Ascending aorta (tissue), 2 donors: ENCODE results near the gene MCM10. TPM values are rescaled to one million over a fixed set of nuclear protein-coding genes. Genes with fewer than 3 reads are reported as not detected.

Source experiments
- DNase-seq, 2 donors: peaks; one replicate each; pipeline ENCODE4 v3.0.0-alpha.2; 2019; ENCODE audit warnings: low spot score in 2 of 2
- H3K27ac ChIP-seq, 2 donors: fragments of 200-600 bp; sonication (generic); one replicate each; pipeline ENCODE4 v1.5.1; 2016 to 2017; ENCODE audit warnings: mild to moderate bottlenecking in 1 of 2
- H3K27me3 ChIP-seq: fragments of 200-600 bp; sonication (generic); one replicate; pipeline ENCODE4 v1.5.1; 2017
- H3K36me3 ChIP-seq, 2 donors: fragments of 200-600 bp; sonication (generic); one replicate each; pipeline ENCODE4 v1.5.1; 2016
- H3K4me1 ChIP-seq, 2 donors: fragments of 200-600 bp; sonication (generic); one replicate each; pipeline ENCODE4 v1.5.1; 2016 to 2017; ENCODE audit warnings: mild to moderate bottlenecking in 1 of 2
- H3K4me3 ChIP-seq, 2 donors: fragments of 200-600 bp; sonication (generic); one replicate each; pipeline ENCODE4 v1.5.1; 2016 to 2017; ENCODE audit warnings: mild to moderate bottlenecking in 1 of 2
- H3K9me3 ChIP-seq, 2 donors: fragments of 200-600 bp; sonication (generic); one replicate each; pipeline ENCODE4 v1.5.1; 2016
- CTCF ChIP-seq, 3 experiments: fragments of 200-600 bp in 2 of 3; fragments of 450-650 bp in 1 of 3; sonication (generic) in 2 of 3; IDR thresholded peaks; one replicate each; pipeline ENCODE4 v1.5.1; 2016 to 2019; ENCODE audit warnings: antibody characterized with exemption in 3 of 3, mild to moderate bottlenecking in 1 of 3, moderate library complexity in 1 of 3
- intact Hi-C: fragments of 100-400 bp; cut with DNase I; formaldehyde crosslinking; loops from one replicate; pipeline ENCODE4 v1.15.1; 2023
- total RNA-seq: library from RNA; depleted of rRNA; stranded (reverse); fragments of >200 nt; gene quantifications from one replicate; pipeline ENCODE4 v1.1.0, GENCODE V29; 2016

MCM10 gene
- total RNA-seq, 1 donor from 2014 or later = 0.11 TPM

- Histone ChIP-seq H3K4me1 (no peaks in the 10 kb centered on the region), H3K9me3 (no peaks in the 10 kb centered on the region), H3K36me3 (no peaks in the 10 kb centered on the region), H3K4me3 (no peak overlapping the region), H3K27ac (no peak overlapping the region), H3K27me3 (no peaks in the 10 kb centered on the region)
- intact Hi-C loops = no loop called here
- DNase-seq = no peak
- TF ChIP-seq CTCF (IDR thresholded peaks at IDR 0.05) = no peak
Measured at GRCh38 chr10:13247784-13248183, 86.4 kb downstream of the MCM10 start.

- DNase-seq = no peak
- Histone ChIP-seq H3K4me1 (no peaks in the 10 kb centered on the region), H3K27ac (no peak overlapping the region), H3K4me3 (no peak overlapping the region), H3K9me3 (no peaks in the 10 kb centered on the region), H3K36me3 (no peaks in the 10 kb centered on the region), H3K27me3 (no peaks in the 10 kb centered on the region)
- TF ChIP-seq CTCF (IDR thresholded peaks at IDR 0.05) = no peak
- intact Hi-C loops = no loop called here
Measured at GRCh38 chr10:13253726-13254125, 92.4 kb downstream of the MCM10 start.

- Histone ChIP-seq H3K4me3 (no peak overlapping the region), H3K36me3 (no peaks in the 10 kb centered on the region), H3K9me3 (no peaks in the 10 kb centered on the region), H3K27me3 (no peaks in the 10 kb centered on the region), H3K4me1 (no peaks in the 10 kb centered on the region), H3K27ac (no peak overlapping the region)
- intact Hi-C loops = no loop called here
- no peak for DNase-seq
- no peak for TF ChIP-seq CTCF (IDR thresholded peaks at IDR 0.05)
Measured at GRCh38 chr10:13256627-13257026, 95.3 kb downstream of the MCM10 start.

- H3K27ac ChIP-seq = no peak overlapping the region
- no peaks in the 10 kb centered on the region for H3K9me3 ChIP-seq
- intact Hi-C loops = no loop called here
- H3K4me3 ChIP-seq = no peak overlapping the region
- no peak for TF ChIP-seq CTCF (IDR thresholded peaks at IDR 0.05)
- H3K36me3 ChIP-seq = no peaks in the 10 kb centered on the region
- no peaks in the 10 kb centered on the region for H3K27me3 ChIP-seq
- H3K4me1 ChIP-seq = no peaks in the 10 kb centered on the region
- DNase-seq = no peak
Measured at GRCh38 chr10:13257621-13258140, 96.3 kb downstream of the MCM10 start.

Other genes starting within 250 kb of the MCM10 start
- 86.0 TPM for gene CCDC3, start 159.8 kb upstream of the MCM10 start, total RNA-seq
- gene OPTN, start 61.4 kb upstream of the MCM10 start, total RNA-seq = 48.5 TPM
- gene UCMA, start 72.8 kb downstream of the MCM10 start, total RNA-seq = not detected
- gene PHYH, start 138.5 kb downstream of the MCM10 start, total RNA-seq = 22.0 TPM
- gene SEPHS1, start 186.7 kb downstream of the MCM10 start, total RNA-seq = 20.3 TPM